Middle frontal gyrus (tissue), 1 donor: ENCODE measurements around the gene PPARD.

ENCODE experiments used
- DNase-seq: peaks from one replicate; pipeline ENCODE4 v3.0.0-alpha.2; 2015; ENCODE audit warnings: low spot score; ENCODE audit errors: extremely low spot score

PPARD gene

GRCh38 chr6:35354361-35355135 is 12.2 kb downstream of the PPARD start:
- no peak for DNase-seq

DNA sequence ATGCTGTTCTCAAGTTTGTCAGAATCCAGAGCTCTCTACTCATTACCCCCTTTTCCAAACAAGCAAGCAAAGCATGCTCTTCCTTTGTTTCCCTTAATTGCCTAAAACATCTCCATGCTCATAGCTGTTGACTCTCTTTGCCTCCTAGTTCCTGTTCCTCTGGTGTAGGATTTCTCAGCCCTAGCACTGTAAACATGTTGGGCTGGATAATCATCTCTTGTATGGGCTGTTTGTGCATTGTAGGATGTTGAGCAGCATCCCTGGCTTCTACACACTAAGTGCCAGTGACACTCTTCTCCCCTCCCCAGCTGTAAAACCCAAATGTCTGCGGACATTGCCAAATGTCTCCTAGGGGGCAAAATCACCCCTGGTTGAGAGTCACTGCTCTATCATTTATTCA is 14.0 kb downstream of the PPARD start:
- DNase-seq: no peak

DNA sequence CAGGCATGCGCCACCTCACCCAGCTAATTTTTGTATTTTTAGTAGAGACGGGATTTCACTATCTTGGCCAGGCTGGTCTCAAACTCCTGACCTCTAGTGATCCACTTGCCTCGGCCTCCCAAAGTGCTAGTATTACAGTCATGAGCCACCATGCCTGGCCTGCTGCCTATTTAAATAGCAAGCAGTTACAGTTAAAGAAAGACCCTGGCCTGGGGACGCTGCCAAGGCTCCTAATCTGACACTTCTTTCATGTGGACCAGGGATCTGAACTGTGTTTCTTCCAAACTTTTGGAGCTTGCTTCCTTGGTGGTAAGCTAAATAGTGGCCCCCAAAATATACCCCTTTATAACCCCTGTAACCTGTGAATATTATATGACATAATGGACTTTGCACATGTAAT is 15.3 kb downstream of the PPARD start:
- no peak for DNase-seq

DNA sequence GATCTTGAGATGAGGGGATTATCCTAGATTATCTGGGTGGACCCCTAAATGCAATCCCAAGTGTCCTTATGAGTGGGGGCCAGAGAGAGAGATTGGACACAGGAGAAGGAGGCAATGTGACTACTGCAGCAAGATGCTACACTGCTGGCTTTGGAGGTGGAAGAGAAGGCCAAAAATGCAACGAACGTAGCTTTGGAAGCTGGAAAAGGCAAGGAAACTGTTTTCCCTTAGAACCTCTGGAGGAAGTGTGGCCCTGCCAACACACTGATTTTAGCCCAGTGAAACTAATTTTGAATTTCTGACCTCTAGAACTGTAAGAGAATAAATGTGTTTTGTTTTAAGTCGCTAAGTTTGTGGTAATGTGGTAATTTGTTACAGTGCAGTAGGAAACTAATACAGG is 15.7 kb downstream of the PPARD start:
- no peak for DNase-seq

DNA sequence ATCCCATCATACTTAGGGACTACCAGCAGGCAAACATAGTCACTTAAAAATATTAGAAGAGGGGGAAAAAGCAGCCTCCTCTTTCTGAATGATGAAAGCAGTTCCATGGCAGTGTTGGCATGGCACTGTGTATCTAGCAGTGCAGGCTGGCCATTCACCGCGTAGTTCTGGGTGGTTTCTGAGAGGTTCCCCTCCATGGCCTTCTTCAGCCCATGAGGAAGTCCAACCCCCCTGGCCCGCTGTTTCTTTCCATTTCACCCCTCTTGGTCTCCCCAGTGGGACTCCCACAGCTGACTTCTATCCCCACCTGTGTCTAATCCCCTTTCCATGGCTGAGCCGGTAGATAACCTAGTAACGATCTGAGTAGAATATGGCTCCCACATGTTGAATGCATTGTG is 17.0 kb downstream of the PPARD start:
- DNase-seq: no peak

GRCh38 chr6:35359744-35360348 is 17.5 kb downstream of the PPARD start:
- DNase-seq: no peak

GRCh38 chr6:35360349-35361138 is 18.2 kb downstream of the PPARD start:
- DNase-seq: peak; percentile 61

DNA sequence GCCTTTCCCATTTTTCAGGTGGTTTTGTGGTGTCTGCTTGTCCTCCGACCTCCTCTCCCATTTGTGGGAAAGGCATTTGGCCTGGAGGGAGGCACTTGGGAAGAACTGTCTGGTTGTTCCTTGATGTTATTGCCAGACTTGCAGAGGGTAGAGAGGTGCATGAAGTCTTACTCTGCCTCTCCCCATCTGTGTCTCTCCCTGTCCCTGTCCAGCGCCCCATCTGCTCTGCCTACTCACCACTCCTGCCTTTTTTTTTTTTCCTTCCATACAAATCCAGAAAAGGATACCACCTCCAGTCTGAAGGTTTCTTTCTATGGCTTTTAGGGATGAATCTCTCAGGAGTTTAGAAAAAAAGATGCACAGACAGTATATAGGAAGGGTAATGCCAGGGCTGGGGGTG is 19.8 kb downstream of the PPARD start:
- DNase-seq: no peak

DNA sequence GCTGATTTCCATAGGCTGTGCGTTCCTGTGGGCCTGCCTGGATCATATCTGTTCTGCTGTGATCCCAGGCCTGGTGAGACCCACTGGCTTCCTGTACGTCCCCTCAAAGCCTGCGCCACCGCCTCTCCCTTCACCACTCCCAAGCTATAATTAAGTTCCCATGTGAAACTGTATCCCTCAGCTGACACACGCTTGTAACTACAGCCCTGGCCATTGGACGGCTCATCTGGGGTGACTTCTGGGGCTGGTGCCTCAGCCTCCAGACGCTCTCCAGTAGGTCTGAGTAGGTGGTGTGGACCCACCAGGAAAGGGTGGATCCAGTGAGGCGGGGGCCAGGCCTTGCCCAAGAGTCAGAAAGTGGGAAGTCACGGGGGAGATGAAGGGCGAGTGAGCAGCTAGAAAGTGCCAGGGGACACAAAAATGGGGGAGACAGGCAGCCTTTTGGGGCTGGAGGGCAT is 21.0 kb downstream of the PPARD start:
- DNase-seq: no peak

- no peak for DNase-seq
Measured at GRCh38 chr6:35365594-35366203, 23.3 kb downstream of the PPARD start.

GRCh38 chr6:35366204-35366596 is 23.8 kb downstream of the PPARD start:
- DNase-seq: no peak

DNA sequence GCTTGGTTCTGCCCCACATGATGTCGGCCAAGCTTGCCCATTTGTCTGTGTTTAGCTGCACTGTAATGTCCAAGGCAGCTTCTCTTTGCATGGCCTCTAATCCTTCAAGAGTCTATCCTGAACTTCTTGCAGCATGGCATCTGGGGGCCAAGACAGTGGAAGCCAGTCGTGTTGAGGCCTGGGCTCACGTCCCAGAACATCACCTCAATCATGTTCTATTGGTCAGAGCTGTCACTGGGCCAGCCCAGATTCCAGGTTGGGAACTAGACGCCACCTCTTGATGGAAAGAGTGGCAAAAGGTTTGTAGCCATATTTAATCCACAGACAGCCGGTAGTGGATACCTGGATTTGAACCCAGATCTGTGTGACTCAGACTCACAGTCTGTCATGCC is 25.3 kb downstream of the PPARD start:
- DNase-seq: no peak

- no peak for DNase-seq
Measured at GRCh38 chr6:35368038-35368887, 25.9 kb downstream of the PPARD start.

DNA sequence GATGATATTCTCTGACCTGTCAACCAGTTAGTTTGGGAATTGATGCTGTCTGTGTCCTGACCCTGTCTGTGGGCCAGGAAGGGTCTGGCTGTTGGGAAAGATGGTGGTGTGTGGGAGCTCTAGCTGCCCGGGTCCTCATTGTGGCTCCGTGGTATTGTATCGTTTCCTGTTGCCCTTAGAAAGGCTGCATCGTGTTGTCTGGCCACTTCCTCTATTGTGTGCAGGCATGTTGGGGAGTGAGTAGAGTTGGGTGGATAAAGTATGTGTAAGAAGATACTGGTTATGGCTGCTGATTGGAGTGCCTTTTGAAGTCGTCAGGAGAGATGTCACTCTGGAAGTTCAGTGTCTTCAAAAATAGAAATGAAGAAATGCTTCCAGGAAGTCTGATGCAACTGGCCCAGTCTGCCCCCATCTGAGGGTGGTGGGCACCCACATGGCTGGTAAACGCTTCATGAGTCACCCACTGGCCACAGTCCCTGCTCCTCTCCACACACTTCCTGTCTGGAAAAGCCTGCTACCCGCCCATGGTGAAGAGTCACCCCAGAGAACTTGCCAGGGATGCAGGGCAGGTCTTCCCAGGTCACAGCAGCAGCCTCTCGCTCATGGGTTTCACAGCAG is 27.9 kb downstream of the PPARD start:
- no peak for DNase-seq

- DNase-seq: no peak
Measured at GRCh38 chr6:35370785-35371493, 28.6 kb downstream of the PPARD start.

GRCh38 chr6:35371494-35372262 is 29.3 kb downstream of the PPARD start:
- no peak for DNase-seq

GRCh38 chr6:35372633-35373032 is 30.3 kb downstream of the PPARD start:
- no peak for DNase-seq

- DNase-seq: no peak
Measured at GRCh38 chr6:35376281-35376680, 33.9 kb downstream of the PPARD start.

DNA sequence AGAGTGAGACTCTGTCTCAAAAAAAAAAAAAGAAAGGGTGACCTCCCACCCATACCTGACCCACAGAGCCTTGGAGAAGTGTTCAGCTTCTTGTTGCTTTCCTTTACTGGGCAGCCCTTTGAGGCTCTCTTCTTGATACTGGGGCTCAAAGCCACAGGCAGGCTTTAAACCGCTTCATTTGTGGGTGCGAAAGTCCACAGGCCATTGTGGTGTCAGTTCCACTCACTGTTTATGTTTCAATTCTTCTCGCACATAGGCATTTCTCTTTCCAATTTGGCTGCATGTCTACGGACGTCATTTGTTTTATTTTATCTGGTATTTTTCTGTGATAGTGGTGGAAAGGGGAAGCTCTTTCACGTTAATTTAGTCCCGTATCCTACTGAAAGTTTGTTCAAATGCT is 34.6 kb downstream of the PPARD start:
- DNase-seq: no peak
